ENCODE measurements around the gene RAD18.

RAD18 gene

GRCh38 chr3:8945890-8946600, 17.2 kb downstream of the RAD18 start:
- peaks cover 9% of the 10 kb centered on the region for H3K4me1 Mint-ChIP-seq
- H3K9me3 Mint-ChIP-seq, result peaks cover 24% of the 10 kb centered on the region
- H3K4me3 Mint-ChIP-seq, result no peak overlapping the region

GRCh38 chr3:8942746-8943488, 20.4 kb downstream of the RAD18 start:
- Mint-ChIP-seq H3K4me1 (no peaks in the 10 kb centered on the region), H3K36me3 (ENCODE audit: low read depth) (peaks cover 76% of the 10 kb centered on the region), H3K9me3 (peaks cover 24% of the 10 kb centered on the region), H3K27me3 (ENCODE audit: low read depth, poor library complexity) (no peaks in the 10 kb centered on the region), H3K4me3 (no peak overlapping the region), H3K27ac (no peak overlapping the region)
- no peak for DNase-seq
- TF ChIP-seq CTCF (IDR thresholded peaks at IDR 0.05), result no peak

More at GRCh38 chr3:8945890-8946600, 17.2 kb downstream of the RAD18 start:
- peaks cover 64% of the 10 kb centered on the region for H3K36me3 Mint-ChIP-seq (ENCODE audit: low read depth)
- TF ChIP-seq CTCF (IDR thresholded peaks at IDR 0.05), result no peak
- H3K27me3 Mint-ChIP-seq (ENCODE audit: low read depth, poor library complexity), result no peaks in the 10 kb centered on the region
- DNase-seq, result no peak
- H3K27ac Mint-ChIP-seq, result no peak overlapping the region

- DNase-seq, result no peak
- Mint-ChIP-seq H3K9me3 (peaks cover 24% of the 10 kb centered on the region), H3K27ac (no peak overlapping the region), H3K36me3 (ENCODE audit: low read depth) (peaks cover 72% of the 10 kb centered on the region), H3K27me3 (ENCODE audit: low read depth, poor library complexity) (no peaks in the 10 kb centered on the region), H3K4me1 (no peaks in the 10 kb centered on the region), H3K4me3 (no peak overlapping the region)
- no peak for TF ChIP-seq CTCF (IDR thresholded peaks at IDR 0.05)
Measured at GRCh38 chr3:8942115-8942514, 21.2 kb downstream of the RAD18 start.

- Mint-ChIP-seq H3K4me1 (no peaks in the 10 kb centered on the region), H3K4me3 (no peak overlapping the region), H3K36me3 (ENCODE audit: low read depth) (peaks cover 36% of the 10 kb centered on the region), H3K27ac (no peak overlapping the region), H3K27me3 (ENCODE audit: low read depth, poor library complexity) (no peaks in the 10 kb centered on the region), H3K9me3 (peaks cover 11% of the 10 kb centered on the region)
- peak; percentile 34 for TF ChIP-seq CTCF (IDR thresholded peaks at IDR 0.05)
- no peak for DNase-seq
Measured at GRCh38 chr3:8938021-8938420, 25.3 kb downstream of the RAD18 start.

- H3K4me3 Mint-ChIP-seq, result no peak overlapping the region
- TF ChIP-seq CTCF (IDR thresholded peaks at IDR 0.05), result no peak
- no peaks in the 10 kb centered on the region for H3K4me1 Mint-ChIP-seq
- H3K36me3 Mint-ChIP-seq (ENCODE audit: low read depth), result peaks cover 30% of the 10 kb centered on the region
- H3K27ac Mint-ChIP-seq, result no peak overlapping the region
- H3K27me3 Mint-ChIP-seq (ENCODE audit: low read depth, poor library complexity), result no peaks in the 10 kb centered on the region
- no peak for DNase-seq
- H3K9me3 Mint-ChIP-seq, result peaks cover 4% of the 10 kb centered on the region
Measured at GRCh38 chr3:8937064-8938020, 25.9 kb downstream of the RAD18 start.
